ENCODE data around the gene BCL7C.

DNA sequence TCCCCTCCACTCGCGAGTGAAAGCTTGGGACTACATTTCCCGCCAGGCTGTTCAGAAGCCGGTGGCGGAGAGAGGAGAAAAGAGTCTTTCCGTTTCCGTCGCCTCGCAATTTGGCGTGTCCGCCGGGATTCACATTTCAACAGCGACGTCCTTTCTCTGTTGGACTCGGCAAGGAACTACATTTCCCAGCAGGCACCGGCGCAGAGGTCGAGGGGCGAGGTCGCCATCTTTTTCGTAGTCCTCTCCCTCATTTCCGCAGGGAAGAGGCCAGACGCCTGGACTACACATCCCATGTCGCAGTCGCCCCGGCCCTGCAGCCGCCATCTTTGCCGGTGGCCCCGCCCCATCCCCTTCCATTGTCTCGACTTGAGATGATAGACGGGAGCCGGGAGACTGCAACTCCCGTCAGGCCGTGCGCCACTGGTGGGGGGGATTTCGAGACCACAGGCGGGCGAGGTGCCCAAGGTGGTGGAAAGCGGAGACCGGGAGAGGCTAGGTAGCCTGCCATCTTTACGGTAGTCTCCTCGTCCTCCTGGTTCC lies 28.6 kb upstream of the BCL7C start:
- TF ChIP-seq, protein P1, sequence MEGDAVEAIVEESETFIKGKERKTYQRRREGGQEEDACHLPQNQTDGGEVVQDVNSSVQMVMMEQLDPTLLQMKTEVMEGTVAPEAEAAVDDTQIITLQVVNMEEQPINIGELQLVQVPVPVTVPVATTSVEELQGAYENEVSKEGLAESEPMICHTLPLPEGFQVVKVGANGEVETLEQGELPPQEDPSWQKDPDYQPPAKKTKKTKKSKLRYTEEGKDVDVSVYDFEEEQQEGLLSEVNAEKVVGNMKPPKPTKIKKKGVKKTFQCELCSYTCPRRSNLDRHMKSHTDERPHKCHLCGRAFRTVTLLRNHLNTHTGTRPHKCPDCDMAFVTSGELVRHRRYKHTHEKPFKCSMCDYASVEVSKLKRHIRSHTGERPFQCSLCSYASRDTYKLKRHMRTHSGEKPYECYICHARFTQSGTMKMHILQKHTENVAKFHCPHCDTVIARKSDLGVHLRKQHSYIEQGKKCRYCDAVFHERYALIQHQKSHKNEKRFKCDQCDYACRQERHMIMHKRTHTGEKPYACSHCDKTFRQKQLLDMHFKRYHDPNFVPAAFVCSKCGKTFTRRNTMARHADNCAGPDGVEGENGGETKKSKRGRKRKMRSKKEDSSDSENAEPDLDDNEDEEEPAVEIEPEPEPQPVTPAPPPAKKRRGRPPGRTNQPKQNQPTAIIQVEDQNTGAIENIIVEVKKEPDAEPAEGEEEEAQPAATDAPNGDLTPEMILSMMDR (conservative IDR thresholded peaks at IDR 0.05; ENCODE audit: low read length): no peak
- no peak for TF ChIP-seq EZH2phosphoT487 (IDR thresholded peaks at IDR 0.05; ENCODE audit: borderline replicate concordance)

Measured in Loucy (cell line).